Activated gamma-delta T cell treated with anti-CD3 and anti-CD28 coated beads, Interleukin-2, amount 50 U/mL, for 16 hours (primary cell): ENCODE results near the gene DDB1.

Source experiments
- DNase-seq: peaks from one replicate; pipeline ENCODE4 v3.0.0-alpha.2; 2020; ENCODE audit warnings: low read depth

The DDB1 gene

GRCh38 chr11:61356706-61357105 is 23.8 kb upstream of the DDB1 start:
- DNase-seq, result no peak

- DNase-seq, result no peak
These were observed 21.3 kb upstream of the DDB1 start for GRCh38 chr11:61354208-61354607.

GRCh38 chr11:61353131-61354067 is 20.5 kb upstream of the DDB1 start:
- DNase-seq, result no peak

GRCh38 chr11:61352038-61352437 is 19.1 kb upstream of the DDB1 start:
- no peak for DNase-seq

GRCh38 chr11:61350803-61351202 is 17.9 kb upstream of the DDB1 start:
- no peak for DNase-seq

GRCh38 chr11:61350336-61350735 is 17.4 kb upstream of the DDB1 start:
- no peak for DNase-seq

- no peak for DNase-seq
These were observed 17.0 kb upstream of the DDB1 start for GRCh38 chr11:61349916-61350315.

GRCh38 chr11:61349189-61349751 is 16.4 kb upstream of the DDB1 start:
- no peak for DNase-seq

GRCh38 chr11:61347916-61348461 is 15.1 kb upstream of the DDB1 start:
- DNase-seq, result no peak

- no peak for DNase-seq
These were observed 13.3 kb upstream of the DDB1 start for GRCh38 chr11:61345954-61346843.

GRCh38 chr11:61345170-61345610 is 12.3 kb upstream of the DDB1 start:
- no peak for DNase-seq

- DNase-seq, result no peak
These were observed 11.2 kb upstream of the DDB1 start for GRCh38 chr11:61343792-61344745.

- no peak for DNase-seq
These were observed 9.4 kb upstream of the DDB1 start for GRCh38 chr11:61342207-61342803.

GRCh38 chr11:61341706-61342105 is 8.8 kb upstream of the DDB1 start:
- DNase-seq, result no peak

GRCh38 chr11:61340979-61341378 is 8.1 kb upstream of the DDB1 start:
- no peak for DNase-seq

- no peak for DNase-seq
These were observed 6.6 kb upstream of the DDB1 start for GRCh38 chr11:61339490-61339878.

- no peak for DNase-seq
These were observed 6.0 kb upstream of the DDB1 start for GRCh38 chr11:61338783-61339489.

GRCh38 chr11:61337706-61338470 is 5.0 kb upstream of the DDB1 start:
- no peak for DNase-seq
